WI38 (cell line): ENCODE data around the gene C12orf56.
"Not testable (repeated sequence)": the region's sequence is repeated elsewhere in the genome, so short reads cannot be mapped to it uniquely, and the experiment has no call there.

Experiments used
- H3K4me3 ChIP-seq: 2 replicates; pipeline ENCODE4 v1.5.1; 2011; ENCODE audit warnings: low read depth, mild to moderate bottlenecking, control low read depth, low read length
- CTCF ChIP-seq: IDR thresholded peaks from 2 replicates; pipeline ENCODE4 v1.5.1; 2012; ENCODE audit warnings: low read depth, mild to moderate bottlenecking, control low read depth, low read length

C12orf56 gene

GRCh38 chr12:64218597-64218996 lies 172.0 kb downstream of the C12orf56 start:
- H3K4me3 ChIP-seq: no peak overlapping the region

GRCh38 chr12:64217643-64218042 lies 172.9 kb downstream of the C12orf56 start:
- not testable (repeated sequence) for H3K4me3 ChIP-seq

More at GRCh38 chr12:64218597-64218996, 172.0 kb downstream of the C12orf56 start:
- no peak for TF ChIP-seq CTCF

GRCh38 chr12:64216239-64216638 lies 174.3 kb downstream of the C12orf56 start:
- no peak for TF ChIP-seq CTCF
- no peak overlapping the region for H3K4me3 ChIP-seq
